ENCODE results near the gene DUOXA1. TPM values are rescaled to one million over a fixed set of nuclear protein-coding genes. Genes with fewer than 3 reads are reported as not detected.

Gene DUOXA1
- total and polyA plus RNA-seq, 2 of the 4 experiments (the other 2 are of a cell fraction): 0.02 TPM; not detected in 1

- Histone ChIP-seq H3K14ac (replicated peaks; ENCODE audit: low read depth, low read length) (no peak overlapping the region), H2BK15ac (ENCODE audit: low read depth, low read length) (no peak overlapping the region), H2BK5ac (ENCODE audit: low read depth, low read length, poor library complexity, severe bottlenecking) (no peak overlapping the region), H2BK20ac (ENCODE audit: low read depth, low read length) (no peak overlapping the region), H4K91ac (ENCODE audit: insufficient read depth, low read depth, low read length) (no peak overlapping the region), H4K20me1 (ENCODE audit: insufficient read depth, low read length) (no peaks in the 10 kb centered on the region), H2BK120ac (ENCODE audit: low read depth, low read length) (no peak overlapping the region), H2AFZ (replicated peaks; ENCODE audit: low read length, poor library complexity) (no peak overlapping the region), H2AK9ac (replicated peaks; ENCODE audit: low read depth, low read length, poor library complexity) (peak overlapping the region; percentile 17), H3K4me2 (ENCODE audit: low read depth, low read length) (no peak overlapping the region), H3K4me1 (ENCODE audit: control insufficient read depth, insufficient read depth, low read length) (peaks cover 12% of the 10 kb centered on the region), H3K9ac (ENCODE audit: low read depth, low read length) (no peak overlapping the region), H3K79me1 (ENCODE audit: low read depth in 1 of 2, low read length in 2 of 2) (no peaks in the 10 kb centered on the region), H3K56ac (ENCODE audit: extremely low read depth, insufficient read depth, low read length) (no peak overlapping the region), H3K18ac (ENCODE audit: low read depth, low read length) (no peak overlapping the region), H3K36me3 (ENCODE audit: control insufficient read depth, insufficient read depth, low read length) (no peaks in the 10 kb centered on the region), H3K23ac (ENCODE audit: low read depth, low read length) (no peak overlapping the region), H3K4me3 (ENCODE audit: insufficient read depth, low read depth, low read length) (no peak overlapping the region), H4K5ac (ENCODE audit: low read depth, low read length) (no peak overlapping the region), H4K8ac (ENCODE audit: low read depth in 2 of 2, low read length in 2 of 2) (no peak overlapping the region), H3K27me3 (ENCODE audit: control insufficient read depth, insufficient read depth, low read length) (no peaks in the 10 kb centered on the region), H3K27ac (ENCODE audit: insufficient read depth, low read length) (no peak overlapping the region), H3K9me1 (ENCODE audit: insufficient read depth, low read length) (peaks cover 12% of the 10 kb centered on the region), H3K4ac (ENCODE audit: low read depth, low read length) (no peak overlapping the region), H2AK5ac (ENCODE audit: low read depth, low read length) (0 out of 2 replicates have a peak overlapping the region, but pooled peaks have one; percentile 0), H3K9me3 (ENCODE audit: control insufficient read depth, insufficient read depth, low read length) (no peaks in the 10 kb centered on the region)
- CTCF ChIA-PET: no interaction called here
- ATAC-seq (ENCODE audit: low read depth) (peak; percentile 48), DNase-seq (peak; percentile 81)
- BruUV-seq (replicated peaks): no TSS peak
- dilution Hi-C loops (cut with HindIII; ENCODE audit: low sequenced_read_pairs, unreplicated experiment): no loop called here
- in situ Hi-C loops (cut with MboI; ENCODE audit: low sequenced_read_pairs): no loop called here
- TF ChIP-seq CEBPB (IDR thresholded peaks at IDR 0.05; ENCODE audit: low read depth, low read length) (0 out of 2 replicates have a peak, but pooled peaks have one; percentile 23), MXI1 (IDR thresholded peaks at IDR 0.05; ENCODE audit: borderline replicate concordance, low read depth, low read length) (no peak), MAFK (IDR thresholded peaks at IDR 0.05; ENCODE audit: low read depth, low read length) (no peak), BHLHE40 (IDR thresholded peaks at IDR 0.05; ENCODE audit: low read depth, low read length) (no peak)
- POLR2A ChIA-PET (ENCODE audit: unreplicated experiment): no interaction called here
- WGBS, 2 experiments (ENCODE audit: extremely low coverage in 2 of 2, insufficient read length in 1 of 2): 43% methylated on average over 1 of the region's 1 CpG; no CpG with 5 or more reads in 1 of the 2 experiments
- intact Hi-C loops (cut with micrococcal nuclease): no loop called here
Measured at GRCh38 chr15:45157974-45158373, 28.3 kb upstream of the DUOXA1 start.

Measured in IMR-90 (cell line).